ENCODE results near the gene JCHAIN. TPM values are rescaled to one million over a fixed set of nuclear protein-coding genes. Genes with fewer than 3 reads are reported as not detected.
"Not testable (repeated sequence)": the region's sequence is repeated elsewhere in the genome, so short reads cannot be mapped to it uniquely, and the experiment has no call there.

The JCHAIN gene
- polyA plus RNA-seq, 3 donors, result 0.69 to 1.6 (median 1.1) TPM

DNA sequence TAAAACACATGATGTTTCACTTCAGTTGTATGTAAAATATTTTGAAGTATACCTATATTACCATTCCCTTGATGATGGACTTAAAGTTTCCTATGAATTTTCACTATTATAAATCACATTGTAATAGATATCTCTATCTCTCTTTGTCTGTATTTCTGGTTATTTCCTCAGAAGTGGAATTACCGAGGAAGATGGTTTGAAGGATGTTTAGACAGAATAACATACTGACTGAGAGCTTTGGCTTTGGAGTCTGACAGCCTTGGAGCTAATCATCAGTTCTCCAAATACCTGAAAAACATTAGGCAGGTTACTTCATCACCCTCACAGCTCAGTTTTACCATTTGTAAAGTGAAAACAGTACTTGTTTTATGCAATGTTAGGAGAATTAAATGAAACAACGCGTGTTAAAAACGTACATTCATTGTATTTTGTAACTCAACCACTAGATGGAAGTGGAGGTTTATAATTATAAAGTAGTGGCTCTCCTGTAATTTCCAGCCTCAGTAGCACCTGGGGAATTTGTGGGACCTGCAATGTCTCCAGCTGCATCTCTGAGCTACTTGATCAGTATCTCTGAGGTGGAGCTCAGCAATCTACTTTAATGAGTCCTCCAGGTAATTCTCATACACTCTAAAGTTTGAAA lies 14.3 kb downstream of the JCHAIN start:
- peak in 2 of 3 donors; percentile 8 to 18 for DNase-seq (ENCODE audit: low read depth in 3 of 3, low spot score in 2 of 3)

DNA sequence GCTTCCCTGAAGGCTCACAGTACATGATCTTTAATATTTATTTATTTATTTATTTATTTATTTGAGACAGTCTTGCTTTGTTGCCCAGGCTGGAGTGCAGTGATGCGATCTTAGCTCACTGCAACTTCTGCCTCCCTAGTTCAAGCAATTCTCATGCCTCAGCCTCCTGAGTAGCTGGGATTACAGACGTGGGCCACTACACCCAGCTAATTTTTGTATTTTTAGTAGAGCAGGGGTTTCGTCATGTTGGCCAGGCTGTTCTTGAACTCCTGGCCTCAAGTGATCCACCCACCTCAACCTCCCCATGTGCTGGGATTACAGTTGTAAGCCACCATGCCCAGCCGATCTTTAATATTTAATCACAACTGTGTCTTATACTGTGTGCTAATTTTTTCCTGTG lies 15.6 kb downstream of the JCHAIN start:
- DNase-seq (ENCODE audit: low read depth in 3 of 3, low spot score in 2 of 3), result not testable (repeated sequence)

GRCh38 chr4:70640192-70640591 lies 26.1 kb downstream of the JCHAIN start:
- DNase-seq (ENCODE audit: low read depth in 3 of 3, low spot score in 2 of 3), result no peak

- no peak for DNase-seq (ENCODE audit: low read depth in 3 of 3, low spot score in 2 of 3)
These were observed 28.9 kb downstream of the JCHAIN start for GRCh38 chr4:70637239-70637913.

- DNase-seq (ENCODE audit: low read depth in 3 of 3, low spot score in 2 of 3), result no peak
These were observed 31.8 kb downstream of the JCHAIN start for GRCh38 chr4:70634482-70634881.

GRCh38 chr4:70632028-70632427 lies 34.3 kb downstream of the JCHAIN start:
- DNase-seq (ENCODE audit: low read depth in 3 of 3, low spot score in 2 of 3), result no peak

- no peak for DNase-seq (ENCODE audit: low read depth in 3 of 3, low spot score in 2 of 3)
These were observed 36.1 kb downstream of the JCHAIN start for GRCh38 chr4:70630162-70630561.

- no peak for DNase-seq (ENCODE audit: low read depth in 3 of 3, low spot score in 2 of 3)
These were observed 36.7 kb downstream of the JCHAIN start for GRCh38 chr4:70629469-70630090.

DNA sequence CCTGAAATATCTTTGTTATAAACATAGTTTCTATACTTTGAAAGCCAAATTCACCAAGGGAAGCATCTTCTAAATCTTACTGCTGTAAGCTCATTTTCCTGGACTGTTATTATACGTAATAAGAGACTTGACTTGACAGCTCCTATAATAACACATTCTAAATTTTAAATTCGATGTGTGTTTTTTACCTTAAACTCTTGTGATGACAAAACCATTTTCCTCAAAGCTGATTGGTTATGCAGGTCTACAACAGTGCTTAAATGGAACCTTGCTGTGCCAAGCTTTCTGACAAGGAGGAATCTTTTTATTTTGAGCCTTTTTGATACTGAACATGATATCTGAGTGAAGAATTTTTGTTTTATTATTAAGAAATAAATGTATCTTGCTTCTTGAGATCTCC lies 37.9 kb downstream of the JCHAIN start, which contains the start of gene ENAM:
TSS of gene ENAM (plus strand) at position 301 of the 400 bp plus-strand sequence. CDS start 757 bp downstream, outside the sequence.
- DNase-seq (ENCODE audit: low read depth in 3 of 3, low spot score in 2 of 3), result no peak

DNA sequence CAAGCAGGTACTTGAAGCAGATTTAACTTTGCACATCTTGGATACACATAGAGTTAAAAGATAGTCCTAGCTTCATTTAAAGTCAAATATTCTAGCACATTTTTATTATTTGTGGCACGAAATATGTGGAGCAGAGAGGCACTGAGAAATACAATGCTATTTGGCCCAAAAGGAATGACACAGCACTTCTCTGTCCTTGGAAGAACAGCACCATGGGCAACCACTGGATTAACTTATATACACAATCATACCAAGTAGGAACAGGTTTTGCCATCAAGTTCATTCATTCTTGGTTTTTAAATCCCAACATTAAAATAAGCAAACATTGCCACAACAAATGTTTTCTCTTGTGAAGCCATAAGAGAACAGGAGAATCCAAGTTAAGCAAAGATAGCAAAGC lies 38.7 kb downstream of the JCHAIN start:
- DNase-seq (ENCODE audit: low read depth in 3 of 3, low spot score in 2 of 3), result no peak

- no peak for DNase-seq (ENCODE audit: low read depth in 3 of 3, low spot score in 2 of 3)
These were observed 42.0 kb downstream of the JCHAIN start for GRCh38 chr4:70624226-70624793.

DNA sequence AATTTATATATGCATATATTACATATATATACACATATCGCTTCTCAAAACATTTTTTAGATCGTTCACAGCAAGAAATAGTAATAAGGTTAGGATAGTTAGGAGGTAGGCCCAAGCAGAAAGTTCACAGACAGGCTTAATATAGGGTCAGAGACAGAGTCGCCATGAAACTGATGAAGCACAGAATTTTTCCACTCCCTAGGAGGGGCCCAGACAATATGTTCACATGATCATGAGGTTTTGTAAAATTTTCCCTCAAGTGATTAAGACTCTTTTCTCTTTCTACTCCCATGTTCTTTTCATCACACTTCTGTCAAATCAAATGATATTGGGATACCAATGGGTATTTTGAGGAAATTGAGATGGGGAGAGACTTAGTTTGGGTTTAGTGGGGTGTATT lies 43.0 kb downstream of the JCHAIN start:
- no peak for DNase-seq (ENCODE audit: low read depth in 3 of 3, low spot score in 2 of 3)

DNA sequence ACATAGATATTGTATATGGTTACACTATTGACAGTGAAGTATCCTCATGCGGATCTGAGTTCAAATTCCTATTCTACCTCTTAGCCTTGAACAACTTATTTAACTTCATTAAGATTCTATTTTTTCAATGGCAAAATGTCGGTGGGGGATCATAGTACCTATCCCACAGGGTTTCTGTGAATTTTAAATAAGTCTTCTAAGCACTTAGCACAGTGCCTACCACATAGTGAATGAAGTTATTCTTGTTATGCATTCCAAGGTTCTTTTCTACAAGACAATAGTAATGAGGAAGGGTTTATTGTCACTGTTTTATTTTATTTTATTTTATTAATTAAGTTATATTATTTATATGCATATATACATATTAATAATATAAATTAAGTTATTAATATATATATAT lies 46.5 kb downstream of the JCHAIN start:
- DNase-seq (ENCODE audit: low read depth in 3 of 3, low spot score in 2 of 3), result no peak

GRCh38 chr4:70619288-70619687 lies 47.0 kb downstream of the JCHAIN start:
- DNase-seq (ENCODE audit: low read depth in 3 of 3, low spot score in 2 of 3), result no peak

DNA sequence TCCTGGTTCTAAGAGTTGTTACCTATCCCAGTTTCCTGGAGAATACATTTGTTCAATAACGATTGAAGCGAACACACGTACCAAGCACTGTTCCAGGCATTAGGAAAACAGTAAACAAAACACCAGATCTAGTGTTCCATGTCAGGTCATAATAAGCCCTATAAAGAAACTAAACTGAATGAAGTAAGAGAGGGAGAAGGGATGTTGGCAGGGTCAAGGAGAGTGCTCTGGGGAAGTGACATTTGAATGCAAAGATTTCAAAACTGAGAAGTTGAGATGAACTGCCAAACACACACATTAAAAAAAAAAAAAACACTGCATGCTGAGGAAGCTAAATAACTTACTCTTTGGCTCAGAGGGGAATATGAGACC lies 52.1 kb downstream of the JCHAIN start:
- DNase-seq (ENCODE audit: low read depth in 3 of 3, low spot score in 2 of 3), result no peak

DNA sequence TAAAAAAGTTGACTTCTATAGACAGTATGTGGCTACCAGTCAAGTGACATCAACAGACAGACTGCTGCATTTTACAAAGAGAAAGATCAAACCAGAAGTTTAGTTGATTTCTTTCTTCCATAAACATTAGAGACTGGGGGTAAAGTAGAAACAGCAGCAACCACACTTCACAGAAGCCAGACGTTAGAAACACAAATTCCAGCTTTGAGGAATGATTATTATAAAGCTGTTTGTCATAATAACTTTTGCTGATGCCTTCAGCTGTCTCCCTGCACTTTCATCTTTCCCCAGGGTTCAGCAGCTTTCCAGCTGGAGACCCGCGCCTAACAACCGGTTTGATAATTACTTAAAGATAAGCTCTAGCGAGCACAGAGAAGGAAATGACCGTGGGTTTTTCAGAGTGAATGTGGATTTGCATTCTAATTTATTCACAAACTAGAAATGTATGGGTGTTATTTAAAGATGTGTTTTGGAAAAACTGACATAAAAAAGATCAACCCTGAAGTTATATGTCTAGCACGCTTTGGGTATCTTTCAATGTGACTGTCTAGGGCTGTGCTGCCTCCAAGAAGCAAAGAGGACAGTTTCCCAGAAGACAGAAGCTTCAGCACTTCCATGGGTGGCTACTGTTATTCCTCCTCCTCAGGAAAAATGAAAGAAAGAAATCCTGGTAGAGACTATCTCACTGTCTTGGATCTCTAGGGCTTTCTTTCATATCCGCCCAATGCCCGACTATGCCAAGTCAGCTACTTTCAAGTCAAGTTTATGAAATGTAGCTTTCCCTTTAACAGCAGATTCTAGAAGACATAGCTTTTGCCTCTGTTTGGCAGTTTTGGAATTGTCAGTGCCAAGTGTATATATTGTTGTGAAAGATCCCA lies 52.8 kb downstream of the JCHAIN start:
- DNase-seq (ENCODE audit: low read depth in 3 of 3, low spot score in 2 of 3), result no peak

- DNase-seq (ENCODE audit: low read depth in 3 of 3, low spot score in 2 of 3), result no peak
These were observed 58.0 kb downstream of the JCHAIN start for GRCh38 chr4:70608324-70608723.

DNA sequence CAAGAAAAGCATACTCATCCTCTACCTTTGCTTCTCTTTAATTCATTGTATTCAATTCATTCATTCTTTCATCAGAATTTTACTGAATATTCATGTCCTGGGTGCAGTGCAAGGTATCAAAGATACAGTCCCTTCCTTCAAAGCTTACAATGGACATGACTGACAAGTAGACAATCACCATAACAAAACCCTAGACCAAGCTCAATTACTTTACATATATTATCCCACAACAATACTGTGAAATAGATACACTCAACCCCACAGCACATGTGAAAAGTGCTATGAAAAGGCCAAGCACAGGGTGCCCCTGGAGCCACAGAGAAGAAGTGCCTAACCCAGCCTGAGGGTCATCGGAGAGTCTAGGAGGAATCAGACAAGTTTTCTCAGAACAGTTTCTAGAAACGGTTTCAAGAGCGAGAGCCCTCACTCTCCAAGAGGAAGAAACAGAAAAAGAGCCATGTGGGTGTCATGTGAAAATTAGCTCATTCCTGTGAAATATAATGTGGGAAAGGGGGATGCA lies 58.9 kb downstream of the JCHAIN start:
- DNase-seq (ENCODE audit: low read depth in 3 of 3, low spot score in 2 of 3), result no peak

- no peak for DNase-seq (ENCODE audit: low read depth in 3 of 3, low spot score in 2 of 3)
These were observed 59.8 kb downstream of the JCHAIN start for GRCh38 chr4:70606459-70606858.
